GM21423 (cell line): ENCODE results near the gene CSH1.
"Not testable (repeated sequence)": the region's sequence is repeated elsewhere in the genome, so short reads cannot be mapped to it uniquely, and the experiment has no call there.

ENCODE experiments used
- ATAC-seq: cut with Tn5 transposase; IDR thresholded peaks from one replicate; pipeline ENCODE4 v1.9.1; 2021; ENCODE audit warnings: mild to moderate bottlenecking, moderate library complexity; ENCODE audit not compliant: unreplicated experiment

The CSH1 gene

DNA sequence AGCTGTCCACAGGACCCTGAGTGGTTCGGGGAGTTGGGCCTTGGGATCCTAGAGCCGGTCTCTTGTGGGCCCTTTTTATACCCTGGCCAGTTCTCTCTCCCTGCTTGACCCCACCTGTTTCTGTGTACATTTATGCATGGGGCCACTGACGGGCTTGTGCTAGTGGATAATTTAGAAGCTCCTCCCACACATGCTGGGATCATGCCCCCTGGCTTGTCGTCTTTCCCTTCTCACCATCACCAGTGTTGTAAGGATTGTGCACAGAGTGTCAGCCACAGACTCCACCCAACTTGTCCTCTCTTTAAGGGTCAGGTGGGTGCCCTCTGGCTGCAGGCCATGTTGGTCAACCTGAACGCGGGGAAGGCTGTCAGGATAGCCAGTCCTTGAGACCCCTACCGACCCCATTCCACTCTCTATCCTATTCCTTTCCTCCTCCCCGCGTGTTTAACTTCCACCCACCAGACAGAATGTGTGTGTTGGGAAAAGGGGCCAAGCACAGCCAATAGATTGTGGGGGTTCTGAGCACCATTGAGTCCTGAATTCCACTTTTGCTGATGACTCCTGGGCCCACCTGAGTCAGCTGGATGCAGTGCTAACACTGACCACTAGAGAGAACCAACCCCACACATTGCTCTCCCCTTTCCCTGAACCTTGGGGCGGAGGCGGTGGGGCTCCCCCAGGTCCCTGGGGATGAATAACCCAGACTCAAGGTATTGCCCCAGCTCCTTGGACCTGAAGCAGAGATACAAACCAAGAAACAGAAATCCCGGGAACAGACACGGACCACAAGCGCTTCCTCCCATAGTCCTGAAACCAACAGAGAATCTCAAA lies at the start of gene CSH1:
CSH1 (minus strand) TSS at position 51 of the 831 bp plus-strand sequence. CDS start 63 bp downstream, outside the sequence.
- not testable (repeated sequence) for ATAC-seq

DNA sequence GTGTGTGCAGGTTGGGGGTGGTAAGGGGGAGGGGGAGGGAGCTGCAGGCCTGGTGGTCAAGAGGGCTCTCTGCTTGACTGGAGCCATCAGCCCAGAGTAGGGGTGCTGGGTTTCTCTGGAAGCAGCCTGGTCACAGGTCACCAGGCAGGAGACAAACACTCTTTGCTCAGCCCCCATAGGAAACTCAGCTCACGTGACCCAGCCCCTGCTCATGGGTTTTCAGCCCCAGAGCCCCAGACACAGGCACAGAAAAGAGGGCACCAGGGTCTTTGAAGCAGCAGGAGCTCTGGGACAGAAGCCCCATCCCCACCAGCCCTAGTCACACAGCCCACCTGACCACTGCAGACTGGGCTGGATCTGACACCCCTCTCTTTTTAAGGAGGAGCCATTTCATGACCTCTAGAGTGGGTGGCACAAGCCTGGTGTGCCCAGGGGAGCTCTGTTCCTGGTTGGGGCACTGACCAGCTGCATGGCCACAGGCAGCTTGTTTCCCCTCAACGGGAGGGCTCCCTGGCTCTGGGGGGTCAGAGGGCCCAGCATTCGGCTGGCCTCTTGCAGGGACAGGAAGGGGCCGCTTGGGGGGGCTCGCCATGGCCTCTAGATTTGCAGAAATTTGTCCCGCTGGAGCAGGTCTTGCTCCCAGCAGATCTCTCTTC lies 49.5 kb upstream of the CSH1 start:
- peak; percentile 42 for ATAC-seq

DNA sequence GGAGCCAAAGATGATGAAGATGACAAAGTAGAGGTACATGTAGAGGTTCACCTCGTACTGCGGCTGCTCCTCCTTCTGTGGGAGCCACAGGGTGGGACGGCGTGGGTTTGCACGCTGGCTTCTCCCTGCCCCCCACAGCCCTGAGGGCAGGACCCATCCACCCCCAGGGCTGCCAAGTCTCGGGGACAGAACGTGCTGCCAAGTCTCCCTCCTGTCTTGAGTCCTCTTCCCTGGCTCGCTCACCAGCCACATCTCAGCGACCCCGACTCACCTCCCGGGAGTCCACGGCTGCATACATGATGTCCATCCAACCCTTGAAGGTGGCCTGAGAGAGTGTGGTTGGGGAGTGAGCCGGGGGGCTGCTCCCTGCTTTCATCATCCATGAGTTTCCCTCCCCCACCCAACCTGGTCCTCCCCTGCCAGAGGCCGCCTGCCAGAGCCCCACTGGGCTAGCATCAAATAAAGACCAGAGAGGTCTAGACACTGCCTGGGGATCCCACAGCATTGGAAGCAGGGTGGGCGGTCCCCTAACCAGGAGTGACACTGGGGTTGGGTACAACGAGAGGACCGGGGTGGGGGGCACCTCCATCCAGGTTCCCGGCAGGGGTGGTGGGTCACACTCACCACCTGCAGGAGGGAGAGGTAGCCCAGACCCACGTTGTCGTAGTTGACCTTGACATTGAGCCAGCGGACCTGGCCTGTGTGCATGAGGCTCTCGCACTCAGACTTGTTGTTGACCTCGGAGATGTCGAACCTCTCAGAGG lies 48.5 kb upstream of the CSH1 start:
- ATAC-seq: no peak

GRCh38 chr17:63943745-63944144 lies 47.4 kb upstream of the CSH1 start:
- no peak for ATAC-seq

GRCh38 chr17:63942309-63942985 lies 46.1 kb upstream of the CSH1 start:
- no peak for ATAC-seq

DNA sequence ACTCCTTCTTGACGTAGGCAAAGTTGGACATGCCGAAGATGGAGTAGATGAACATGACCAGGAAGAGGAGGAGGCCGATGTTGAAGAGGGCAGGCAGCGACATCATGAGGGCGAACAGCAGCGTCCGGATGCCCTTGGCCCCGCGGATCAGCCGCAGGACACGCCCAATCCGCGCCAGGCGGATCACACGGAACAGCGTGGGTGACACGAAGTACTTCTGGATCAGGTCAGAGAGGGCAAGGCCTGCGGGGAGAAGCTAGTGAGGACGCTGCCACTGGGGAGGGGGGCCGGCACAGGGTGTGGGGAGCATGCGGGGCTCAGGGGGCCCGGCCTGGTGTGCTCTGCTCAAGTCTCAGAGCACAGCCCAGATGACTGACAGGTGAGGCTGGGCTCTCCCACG lies 45.4 kb upstream of the CSH1 start:
- ATAC-seq: no peak

DNA sequence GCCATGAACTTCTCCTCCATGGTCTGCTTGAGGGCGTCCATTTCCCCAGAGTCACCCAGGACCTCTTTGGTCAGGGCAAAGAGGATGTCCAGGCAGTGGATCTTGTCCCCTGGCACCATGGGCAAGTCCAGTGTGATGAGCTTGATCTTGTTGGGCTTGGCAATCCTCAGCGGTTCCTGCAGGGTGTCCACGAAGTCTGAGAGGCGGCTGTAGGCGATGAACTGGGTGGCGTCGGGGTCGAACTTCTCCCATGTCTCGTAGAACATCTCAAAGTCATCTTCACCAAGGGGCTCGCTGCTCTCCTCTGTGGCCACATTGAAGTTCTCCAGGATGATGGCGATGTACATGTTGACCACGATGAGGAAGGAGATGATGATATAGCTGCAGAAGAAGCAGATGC lies 44.8 kb upstream of the CSH1 start:
- no peak for ATAC-seq

DNA sequence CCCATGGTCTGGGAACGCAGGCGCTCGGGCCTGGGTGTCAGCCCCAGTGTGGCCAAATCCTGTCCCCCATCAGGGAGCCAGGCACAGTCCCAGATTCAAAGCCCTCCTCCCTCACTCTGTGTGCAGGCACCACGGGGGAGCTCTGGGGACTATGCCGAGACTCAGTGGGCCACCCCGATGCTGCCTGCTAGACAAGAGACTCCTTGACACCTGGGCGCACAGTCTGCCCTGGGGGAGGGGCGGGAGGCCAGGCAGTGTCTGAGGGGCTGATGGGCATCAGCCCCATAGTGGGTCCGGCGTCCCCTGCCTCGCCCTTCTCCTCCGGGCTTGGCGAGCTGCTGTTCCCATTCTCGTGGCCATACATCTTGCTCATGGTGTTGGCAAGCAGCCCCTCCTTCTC lies 44.2 kb upstream of the CSH1 start:
- no peak for ATAC-seq

DNA sequence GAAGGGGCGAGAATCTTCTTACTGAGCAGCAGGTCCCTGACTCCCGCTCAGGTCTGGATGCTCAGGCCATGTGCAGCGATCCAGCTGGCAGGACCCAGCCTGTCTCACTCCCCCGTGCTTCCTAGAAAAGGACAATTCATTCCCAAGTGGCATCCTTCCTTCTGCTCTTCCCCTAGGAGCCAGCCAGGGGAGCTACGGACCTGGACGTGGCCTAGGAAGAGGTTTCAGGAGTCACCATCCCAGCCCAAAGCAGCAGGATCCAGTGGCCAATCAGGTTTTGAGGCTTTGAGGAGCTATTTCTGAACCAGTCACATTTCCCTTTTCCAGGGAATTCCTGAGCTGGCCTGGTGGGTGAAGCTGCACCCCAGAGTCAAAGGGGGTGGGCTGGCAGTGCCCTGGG lies 43.5 kb upstream of the CSH1 start:
- ATAC-seq: no peak

- ATAC-seq: no peak
Measured at GRCh38 chr17:63939401-63939800, 43.0 kb upstream of the CSH1 start.

GRCh38 chr17:63937920-63938319 lies 41.5 kb upstream of the CSH1 start:
- ATAC-seq: no peak

- ATAC-seq: no peak
Measured at GRCh38 chr17:63937319-63937718, 40.9 kb upstream of the CSH1 start.

DNA sequence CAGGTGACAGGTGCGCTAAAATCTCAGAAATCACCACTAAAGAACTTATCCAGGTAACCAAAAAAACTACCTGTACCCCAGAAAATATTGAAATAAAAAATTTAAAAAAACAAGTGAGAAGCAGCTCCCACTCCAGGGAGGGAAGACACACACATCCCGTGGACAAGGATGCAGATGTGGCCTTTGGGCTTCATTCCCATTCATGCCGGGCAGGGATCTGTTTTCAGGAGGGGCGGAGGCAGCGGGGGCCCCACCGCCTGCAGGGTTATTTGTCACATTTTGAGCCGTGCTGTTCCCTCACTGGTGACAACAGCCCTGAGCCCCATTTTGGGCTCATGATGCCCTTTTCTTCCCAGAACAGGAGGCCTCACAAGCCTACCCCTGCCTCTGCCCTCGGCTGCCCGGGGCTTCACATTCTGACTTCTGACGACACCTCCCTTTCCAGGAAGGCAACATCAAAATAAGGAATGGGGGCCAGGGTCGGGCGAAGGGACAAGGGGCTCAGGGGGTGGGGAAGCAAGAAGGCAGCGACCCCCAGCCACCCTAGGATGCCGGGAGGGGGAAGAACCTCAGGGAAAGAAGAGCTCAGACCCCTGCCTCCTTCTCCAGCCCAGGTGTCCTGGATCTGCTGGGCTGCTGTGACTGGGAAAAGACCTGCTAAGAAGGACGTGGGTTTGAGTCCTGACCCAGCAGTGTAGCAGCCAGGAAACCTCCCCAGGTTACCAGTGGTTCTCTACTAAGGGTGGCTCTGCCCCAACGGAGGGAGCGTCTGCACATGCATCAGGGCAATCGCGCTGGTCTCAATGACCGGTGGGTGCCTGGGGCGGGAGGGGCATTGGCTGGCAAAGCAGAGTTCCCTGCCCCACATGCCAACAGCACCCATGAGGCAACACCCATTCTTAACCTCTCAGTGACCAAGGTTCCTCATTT lies 38.1 kb upstream of the CSH1 start:
- no peak for ATAC-seq

DNA sequence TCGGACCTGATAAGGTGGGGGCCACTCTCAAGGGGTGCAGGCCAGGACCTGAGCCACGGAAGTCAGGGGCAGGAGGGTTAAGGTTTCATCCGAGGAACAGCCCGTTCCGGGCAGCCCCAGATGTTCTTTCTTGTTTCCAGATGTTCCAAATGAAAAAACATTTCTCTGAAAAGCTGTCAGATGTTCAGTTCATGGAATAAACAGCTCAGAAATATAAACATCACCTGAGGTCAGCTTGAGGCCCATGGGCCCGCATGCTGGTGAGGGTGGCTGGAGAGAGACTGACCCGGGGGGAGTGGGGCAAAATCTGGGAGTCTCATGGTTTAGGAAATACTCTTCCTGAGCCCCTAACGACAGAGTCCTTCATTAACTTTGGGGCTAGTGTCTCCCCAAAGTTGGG lies 37.2 kb upstream of the CSH1 start:
- ATAC-seq: no peak

GRCh38 chr17:63932721-63933120 lies 36.3 kb upstream of the CSH1 start:
- ATAC-seq: peak; percentile 9

DNA sequence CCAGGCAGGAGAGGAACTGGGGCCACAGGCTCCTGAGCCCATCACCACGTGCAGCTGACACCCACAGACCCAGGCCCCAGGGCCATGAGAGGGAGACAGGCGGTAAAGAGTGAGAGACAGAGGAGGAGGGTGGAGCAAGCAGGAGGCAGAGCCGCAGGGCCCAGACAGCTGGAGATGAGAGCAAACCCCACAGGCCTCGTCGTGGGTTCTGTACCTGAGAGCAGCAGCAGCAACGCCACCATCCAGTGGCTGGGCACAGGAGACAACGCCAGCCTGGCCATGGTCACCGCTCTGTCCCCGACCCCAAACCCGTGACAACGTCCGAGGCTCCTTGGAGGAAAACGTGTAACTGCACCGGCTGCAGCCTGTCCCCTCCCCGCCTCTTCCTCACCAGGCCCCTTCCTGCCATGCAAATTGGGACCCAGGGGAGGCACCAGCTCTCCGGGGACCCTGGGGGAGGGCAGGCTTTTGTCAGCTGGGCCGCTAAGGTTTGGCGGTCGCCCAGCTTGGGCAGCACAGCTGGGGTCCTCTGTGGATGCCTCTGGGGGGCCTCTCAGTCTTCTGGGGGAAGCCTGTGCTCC lies 35.7 kb upstream of the CSH1 start, which contains the start of gene CD79B:
CD79B (minus strand) TSS at position 351 of the 581 bp plus-strand sequence; CDS start at position 281, 70 bp downstream.
- ATAC-seq: peak; percentile 77

- ATAC-seq: peak; percentile 37
Measured at GRCh38 chr17:63930951-63931575, 34.7 kb upstream of the CSH1 start.

DNA sequence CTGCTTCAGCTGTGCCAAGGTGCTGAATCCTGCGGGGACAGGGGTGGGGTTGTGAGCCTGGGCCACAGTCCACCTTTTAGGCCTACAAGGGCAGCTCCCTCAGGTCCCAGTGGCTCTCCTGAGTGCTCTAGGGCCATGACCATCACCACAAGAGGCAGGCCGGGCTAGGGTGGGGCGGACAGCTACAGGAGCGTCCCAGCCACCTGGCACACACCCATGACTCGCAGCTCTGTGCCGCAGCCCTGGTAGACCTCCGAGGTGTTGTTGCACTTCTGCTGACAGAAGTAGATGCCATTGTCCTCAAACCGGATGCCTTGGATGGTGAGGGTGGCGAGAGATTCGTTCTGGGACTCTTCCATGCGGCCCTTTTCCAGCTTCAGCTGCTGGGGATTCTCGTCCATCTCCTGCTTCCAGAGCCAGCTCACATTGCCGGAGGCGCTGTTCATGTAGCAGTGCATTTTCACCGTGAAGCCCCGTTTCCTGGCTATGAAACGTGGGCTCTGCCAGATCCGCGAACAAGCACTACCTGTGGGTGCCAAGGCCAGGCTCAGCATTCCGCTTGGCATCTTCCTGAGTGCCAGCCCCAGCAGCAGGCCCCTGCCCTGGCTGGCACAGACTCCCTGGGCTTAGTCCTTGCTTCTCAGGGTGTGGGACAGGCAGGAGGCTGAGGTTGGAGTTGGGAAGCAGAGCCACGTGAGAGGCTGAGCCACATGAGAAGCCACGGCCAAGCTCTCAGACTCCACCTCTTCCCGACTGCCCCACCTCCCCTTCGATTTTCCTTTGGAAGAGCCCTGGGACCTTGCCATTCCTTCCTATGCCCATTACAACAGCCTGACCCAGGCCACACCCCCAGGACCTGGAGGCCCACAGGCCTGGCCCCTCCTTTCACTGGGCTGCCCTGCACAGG lies 33.7 kb upstream of the CSH1 start:
- no peak for ATAC-seq
